Stomach (tissue), 9 donors: ENCODE measurements around the gene C1QL3. TPM values are rescaled to one million over a fixed set of nuclear protein-coding genes. Genes with fewer than 3 reads are reported as not detected.

ENCODE experiments used
- DNase-seq, 2 donors: peaks; one replicate each; pipeline versions ENCODE4 v3.0.0 to v3.0.0-alpha.2; 2013 to 2019
- H3K27ac ChIP-seq, 5 donors: fragments of 200-600 bp in 4 of 5; sonication (generic) in 4 of 5; one replicate each; pipeline ENCODE4 v1.5.1; 2013 to 2019; ENCODE audit warnings: mild to moderate bottlenecking in 1 of 5, moderate library complexity in 1 of 5
- H3K27me3 ChIP-seq, 3 donors: fragments of 200-600 bp; sonication (generic); one replicate each; pipeline ENCODE4 v1.5.1; 2017 to 2019; ENCODE audit warnings: mixed run types in 1 of 3
- H3K36me3 ChIP-seq, 4 donors: fragments of 200-600 bp; sonication (generic); 1 replicate in 3 of 4; 2 replicates in 1 of 4; pipeline ENCODE4 v1.5.1; 2016 to 2019
- H3K4me1 ChIP-seq, 4 donors: fragments of 200-600 bp; sonication (generic); one replicate each; pipeline ENCODE4 v1.5.1; 2016 to 2019
- H3K4me3 ChIP-seq, 4 donors: fragments of 200-600 bp; sonication (generic) in 3 of 4; one replicate each; pipeline ENCODE4 v1.5.1; 2016 to 2019; ENCODE audit warnings: mild to moderate bottlenecking in 1 of 4
- H3K9me3 ChIP-seq, 4 donors: fragments of 200-600 bp; sonication (generic); one replicate each; pipeline ENCODE4 v1.5.1; 2016 to 2019
- CTCF ChIP-seq, 7 experiments: fragments of 450-650 bp in 4 of 7; fragments of 200-600 bp in 3 of 7; sonication (generic) in 3 of 7; IDR thresholded peaks; one replicate each; pipeline ENCODE4 v1.5.1; 2016 to 2019; ENCODE audit warnings: antibody characterized with exemption in 7 of 7, control low read depth in 2 of 7, mild to moderate bottlenecking in 1 of 7
- EP300 ChIP-seq: sonication (generic); formaldehyde crosslinking; IDR thresholded peaks from one replicate; pipeline ENCODE4 v1.6.1; 2017; ENCODE audit warnings: antibody characterized with exemption
- POLR2A ChIP-seq, 4 donors: fragments of 450-650 bp; IDR thresholded peaks; one replicate each; pipeline ENCODE4 v1.6.1; 2016; ENCODE audit warnings: antibody characterized with exemption in 4 of 4, control low read depth in 2 of 4, mild to moderate bottlenecking in 1 of 4, moderate library complexity in 1 of 4
- POLR2AphosphoS5 ChIP-seq, 3 donors: sonication (generic); formaldehyde crosslinking; IDR thresholded peaks; one replicate each; pipeline ENCODE4 v1.6.1; 2016; ENCODE audit warnings: antibody characterized with exemption in 3 of 3
- WGBS, 5 donors: extraction: QIAGEN DNeasy Blood & Tissue Kit in 3 of 5; methylation state at CpG; one replicate each; pipeline versions ENCODE4 v1.1.5 to v1.1.7; 2013 to 2018; 5-methylcytosine and 5-hydroxymethylcytosine counted together
- intact Hi-C: fragments of 100-400 bp; cut with DNase I; formaldehyde crosslinking; loops from one replicate; pipeline ENCODE4 v1.15.1; 2023; ENCODE audit warnings: low total_unique reads
- polyA plus RNA-seq, 3 donors: library from polyadenylated mRNA; stranded (reverse); fragments of 200-250 nt; gene quantifications; one replicate each; pipeline ENCODE4 v1.2.3, GENCODE V29; 2013
- total RNA-seq, 5 donors: library from RNA; depleted of rRNA; stranded (reverse); fragments of >200 nt; gene quantifications; one replicate each; pipeline versions ENCODE4 v1.1.0 to v1.2.3, GENCODE V29; 2014 to 2016
- donor health status: healthy with polysubstance abuse.
- donor health status: Bipolar disorder and iron deficiency.
- donor health status: healthy.

C1QL3 gene
- total and polyA plus RNA-seq, 8 donors = 0.73 TPM; not detected in 7

- TF ChIP-seq POLR2A (IDR thresholded peaks at IDR 0.05) (no peak), EP300 (no peak), CTCF (IDR thresholded peaks at IDR 0.05) (no peak), POLR2AphosphoS5 (IDR thresholded peaks at IDR 0.05) (no peak)
- no peak for DNase-seq
- intact Hi-C loops = no loop called here
- H3K36me3 ChIP-seq = peaks cover 0 to 9% (median 3%) of the 10 kb centered on the region in 4 donors
- no peak overlapping the region for H3K4me3 ChIP-seq
- 72 to 90% (median 84%) methylated on average over 4 of the region's 4 CpGs for WGBS, 5 donors
- H3K4me1 ChIP-seq = peaks cover 21 to 30% (median 25%) of the 10 kb centered on the region in 4 donors
- peaks cover 0 to 46% (median 26%) of the 10 kb centered on the region in 3 donors for H3K27me3 ChIP-seq
- no peaks in the 10 kb centered on the region for H3K9me3 ChIP-seq
- H3K27ac ChIP-seq = no peak overlapping the region
These were observed 2.9 kb downstream of the C1QL3 start for GRCh38 chr10:16518822-16519221.

GRCh38 chr10:16510843-16511242 is 10.8 kb downstream of the C1QL3 start:
- Histone ChIP-seq H3K27me3 (no peaks in the 10 kb centered on the region), H3K9me3 (no peaks in the 10 kb centered on the region), H3K4me1 (no peaks in the 10 kb centered on the region), H3K36me3 (peaks cover 0 to 62% (median 50%) of the 10 kb centered on the region in 4 donors), H3K4me3 (no peak overlapping the region), H3K27ac (no peak overlapping the region)
- 89 to 97% (median 92%) methylated on average over 9 of the region's 9 CpGs for WGBS, 5 donors
- DNase-seq = no peak
- intact Hi-C loops = no loop called here
- no peak for TF ChIP-seq CTCF (IDR thresholded peaks at IDR 0.05)
- TF ChIP-seq POLR2A (IDR thresholded peaks at IDR 0.05) = no peak
- no peak for TF ChIP-seq EP300
- TF ChIP-seq POLR2AphosphoS5 (IDR thresholded peaks at IDR 0.05) = no peak

GRCh38 chr10:16509996-16510395 is 11.7 kb downstream of the C1QL3 start:
- DNase-seq = no peak
- WGBS, 5 donors = 77 to 84% (median 80%) methylated on average over 5 of the region's 5 CpGs
- intact Hi-C loops = no loop called here
- Histone ChIP-seq H3K9me3 (no peaks in the 10 kb centered on the region), H3K27me3 (no peaks in the 10 kb centered on the region), H3K4me1 (no peaks in the 10 kb centered on the region), H3K27ac (no peak overlapping the region), H3K36me3 (peaks cover 0 to 71% (median 54%) of the 10 kb centered on the region in 4 donors), H3K4me3 (no peak overlapping the region)
- TF ChIP-seq CTCF (IDR thresholded peaks at IDR 0.05) (no peak), EP300 (no peak), POLR2A (IDR thresholded peaks at IDR 0.05) (no peak), POLR2AphosphoS5 (IDR thresholded peaks at IDR 0.05) (no peak)

GRCh38 chr10:16505161-16505560 is 16.5 kb downstream of the C1QL3 start:
- Histone ChIP-seq H3K4me1 (no peaks in the 10 kb centered on the region), H3K27me3 (no peaks in the 10 kb centered on the region), H3K36me3 (peaks cover 0 to 46% (median 39%) of the 10 kb centered on the region in 4 donors), H3K27ac (no peak overlapping the region), H3K4me3 (no peak overlapping the region), H3K9me3 (no peaks in the 10 kb centered on the region)
- TF ChIP-seq POLR2A (IDR thresholded peaks at IDR 0.05) (no peak), POLR2AphosphoS5 (IDR thresholded peaks at IDR 0.05) (no peak), EP300 (no peak), CTCF (IDR thresholded peaks at IDR 0.05) (no peak)
- 84 to 93% (median 88%) methylated on average over 1 of the region's 1 CpG for WGBS, 5 donors
- intact Hi-C loops = no loop called here
- no peak for DNase-seq
